Natural killer cell (primary cell): ENCODE data around the gene GRK2. TPM values are rescaled to one million over a fixed set of nuclear protein-coding genes. Genes with fewer than 3 reads are reported as not detected.

Experiments used
- ATAC-seq, 3 donors: fragments of 150-1000 bp in 2 of 3; fragments of 200-7000 bp in 1 of 3; cut with Tn5 transposase; 1 replicate in 1 of 3; 2 replicates in 2 of 3; pipeline ENCODE4 v1.10.0; 2021; ENCODE audit warnings: mild to moderate bottlenecking in 2 of 3, moderate library complexity in 2 of 3
- DNase-seq, 2 donors: peaks; one replicate each; pipeline versions ENCODE4 v3.0.0 to v3.0.0-alpha.2; 2013 to 2021; ENCODE audit warnings: mixed read lengths in 1 of 2
- H3K27ac ChIP-seq: one replicate; pipeline ENCODE4 v1.5.1; 2013; ENCODE audit warnings: mild to moderate bottlenecking, low read length
- H3K27me3 ChIP-seq: one replicate; pipeline ENCODE4 v1.6.1; 2013; ENCODE audit warnings: low read length; ENCODE audit not compliant: control insufficient read depth, insufficient read depth
- H3K36me3 ChIP-seq: one replicate; pipeline ENCODE4 v1.6.1; 2013; ENCODE audit warnings: low read length; ENCODE audit not compliant: control insufficient read depth, insufficient read depth
- H3K4me1 ChIP-seq: one replicate; pipeline ENCODE4 v1.6.1; 2013; ENCODE audit warnings: low read length; ENCODE audit not compliant: control insufficient read depth, insufficient read depth
- H3K4me3 ChIP-seq: one replicate; pipeline ENCODE4 v1.5.1; 2013; ENCODE audit warnings: low read length
- H3K9me3 ChIP-seq: one replicate; pipeline ENCODE4 v1.6.1; 2013; ENCODE audit warnings: low read length; ENCODE audit not compliant: control insufficient read depth, insufficient read depth
- H3K27ac Mint-ChIP-seq, 2 donors: one replicate each; pipeline ENCODE4 v1.8.0; 2022; ENCODE audit warnings: mild to moderate bottlenecking in 2 of 2, mixed read lengths in 2 of 2, moderate library complexity in 1 of 2
- H3K27me3 Mint-ChIP-seq, 2 donors: one replicate each; pipeline ENCODE4 v1.8.0; 2022; ENCODE audit warnings: low read depth in 2 of 2, mixed read lengths in 2 of 2
- H3K36me3 Mint-ChIP-seq: one replicate; pipeline ENCODE4 v1.8.0; 2022; ENCODE audit warnings: mixed read lengths
- H3K4me1 Mint-ChIP-seq, 2 donors: one replicate each; pipeline ENCODE4 v1.8.0; 2022; ENCODE audit warnings: mixed read lengths in 2 of 2
- H3K4me3 Mint-ChIP-seq: one replicate; pipeline ENCODE4 v1.8.0; 2022; ENCODE audit warnings: mild to moderate bottlenecking, moderate library complexity, mixed read lengths
- H3K9me3 Mint-ChIP-seq, 2 donors: one replicate each; pipeline ENCODE4 v1.8.0; 2022; ENCODE audit warnings: mixed read lengths in 2 of 2
- CTCF ChIP-seq: fragments of 200-600 bp; IDR thresholded peaks from one replicate; pipeline ENCODE4 v1.8.0; 2022; ENCODE audit warnings: antibody characterized with exemption
- WGBS: methylation state at CpG from one replicate; pipeline ENCODE4 v1.1.7; 2013; ENCODE audit warnings: missing lambda C conversion rate; ENCODE audit not compliant: insufficient coverage; 5-methylcytosine and 5-hydroxymethylcytosine counted together
- intact Hi-C: fragments of 100-400 bp; cut with micrococcal nuclease; formaldehyde crosslinking; loops from one replicate; pipeline ENCODE4 v1.14.2; 2022
- total RNA-seq, 4 donors: library from RNA; stranded (reverse); fragments of 120-200 nt in 1 of 4; gene quantifications; one replicate each; pipeline versions ENCODE4 v1.2.3 to v1.2.4, GENCODE V29; 2013 to 2022

The GRK2 gene
- total RNA-seq, 3 donors from 2014 or later (not counting 1 experiment from before 2014, with no cell fraction given): 390 to 482 (median 441) TPM

GRCh38 chr11:67283481-67283963, 17.2 kb downstream of the GRK2 start:
- no peak for DNase-seq
- no peaks in the 10 kb centered on the region for H3K36me3 Mint-ChIP-seq
- intact Hi-C loops: no loop called here

GRCh38 chr11:67284811-67285540, 18.7 kb downstream of the GRK2 start:
- H3K27me3 ChIP-seq: no peaks in the 10 kb centered on the region
- Mint-ChIP-seq H3K27ac (peak overlapping the region; percentile 68 to 100), H3K4me3 (no peak overlapping the region), H3K4me1 (peaks cover 30 to 46% of the 10 kb centered on the region in 2 donors), H3K36me3 (no peaks in the 10 kb centered on the region), H3K27me3 (no peaks in the 10 kb centered on the region), H3K9me3 (no peaks in the 10 kb centered on the region)
- peaks cover 91% of the 10 kb centered on the region for H3K4me1 ChIP-seq
- ATAC-seq: no peak
- intact Hi-C loops: loop anchor here (5.0 kb wide), 2 partner anchors 33 to 87 kb away; partner anchors contain the start of gene CLCF1
- peak overlapping the region; percentile 97 for H3K27ac ChIP-seq
- no peaks in the 10 kb centered on the region for H3K9me3 ChIP-seq
- no peak overlapping the region for H3K4me3 ChIP-seq
- no peak for TF ChIP-seq CTCF
- 89% methylated on average over 43 of the region's 45 CpGs for WGBS
- H3K36me3 ChIP-seq: peaks cover 69% of the 10 kb centered on the region
- DNase-seq: peak in 1 of 2 donors; percentile 45

More at GRCh38 chr11:67283481-67283963, 17.2 kb downstream of the GRK2 start:
- H3K27me3 ChIP-seq: no peaks in the 10 kb centered on the region
- H3K9me3 Mint-ChIP-seq: no peaks in the 10 kb centered on the region
- H3K4me1 Mint-ChIP-seq: peaks cover 37 to 52% of the 10 kb centered on the region in 2 donors
- 86% methylated on average over 13 of the region's 13 CpGs for WGBS
- ATAC-seq: no peak
- peaks cover 83% of the 10 kb centered on the region for H3K36me3 ChIP-seq
- H3K9me3 ChIP-seq: no peaks in the 10 kb centered on the region
- peaks cover 99% of the 10 kb centered on the region for H3K4me1 ChIP-seq
- H3K27ac Mint-ChIP-seq: peak overlapping the region; percentile 27 to 68
- no peak overlapping the region for H3K4me3 ChIP-seq
- H3K27ac ChIP-seq: peak overlapping the region; percentile 9
- H3K27me3 Mint-ChIP-seq: no peaks in the 10 kb centered on the region
- TF ChIP-seq CTCF: no peak
- H3K4me3 Mint-ChIP-seq: no peak overlapping the region

GRCh38 chr11:67285541-67286498, 19.5 kb downstream of the GRK2 start:
- intact Hi-C loops: loop anchor here (5.0 kb wide), 2 partner anchors 34 to 86 kb away; partner anchors contain the start of gene CLCF1

More at GRCh38 chr11:67285541-67286498, 19.5 kb downstream of the GRK2 start:
- Mint-ChIP-seq H3K36me3 (no peaks in the 10 kb centered on the region), H3K9me3 (no peaks in the 10 kb centered on the region), H3K27me3 (no peaks in the 10 kb centered on the region), H3K4me1 (peaks cover 35 to 51% of the 10 kb centered on the region in 2 donors), H3K27ac (peak overlapping the region; percentile 100), H3K4me3 (peak overlapping the region; percentile 89)
- peaks cover 91% of the 10 kb centered on the region for H3K4me1 ChIP-seq
- peak overlapping the region; percentile 97 for H3K27ac ChIP-seq
- peak; percentile 20 to 30 (median 24) for ATAC-seq
- H3K9me3 ChIP-seq: no peaks in the 10 kb centered on the region
- peak; percentile 67 to 74 for DNase-seq
- peaks cover 65% of the 10 kb centered on the region for H3K36me3 ChIP-seq
- WGBS: 33% methylated on average over 37 of the region's 39 CpGs
- H3K27me3 ChIP-seq: no peaks in the 10 kb centered on the region
- H3K4me3 ChIP-seq: no peak overlapping the region
- TF ChIP-seq CTCF: no peak
